Effector memory CD4-positive, alpha-beta T cell (primary cell): ENCODE data around the gene KMT2A.

Source experiments
- DNase-seq, 3 donors: peaks; one replicate each; pipeline ENCODE4 v3.0.0-alpha.2; 2020
- H3K27ac ChIP-seq: 2 replicates; pipeline ENCODE4 v1.7.0; 2013; ENCODE audit warnings: mild to moderate bottlenecking, low read length, moderate library complexity; ENCODE audit not compliant: insufficient read depth, poor library complexity, severe bottlenecking
- H3K27me3 ChIP-seq: replicated peaks from 2 replicates; pipeline ENCODE4 v1.7.0; 2013; ENCODE audit warnings: mild to moderate bottlenecking, low read length; ENCODE audit not compliant: insufficient read depth, control insufficient read depth, poor library complexity, severe bottlenecking
- H3K36me3 ChIP-seq: 2 replicates; pipeline ENCODE4 v1.7.0; 2013; ENCODE audit warnings: mild to moderate bottlenecking, low read length, moderate library complexity; ENCODE audit not compliant: control insufficient read depth, insufficient read depth
- H3K4me1 ChIP-seq: 2 replicates; pipeline ENCODE4 v1.7.0; 2013; ENCODE audit warnings: low read length, mild to moderate bottlenecking; ENCODE audit not compliant: control insufficient read depth, insufficient read depth, poor library complexity, severe bottlenecking
- H3K4me3 ChIP-seq: 2 replicates; pipeline ENCODE4 v1.7.0; 2013; ENCODE audit warnings: low read length, low read depth, mild to moderate bottlenecking; ENCODE audit not compliant: insufficient read depth, poor library complexity, severe bottlenecking
- H3K9me3 ChIP-seq: 2 replicates; pipeline ENCODE4 v1.7.0; 2013; ENCODE audit warnings: mild to moderate bottlenecking, low read length, moderate library complexity; ENCODE audit not compliant: control insufficient read depth

KMT2A gene

GRCh38 chr11:118572061-118572980, 136.0 kb downstream of the KMT2A start, which contains the start of gene ARCN1:
Gene ARCN1, plus strand, starts transcription at chr11:118572409. Its CDS starts 139 bp downstream, at chr11:118572548.
- Histone ChIP-seq H3K36me3 (no peaks in the 10 kb centered on the region), H3K27me3 (no peaks in the 10 kb centered on the region), H3K9me3 (no peaks in the 10 kb centered on the region), H3K27ac (peak within 1 kb of the TSS; percentile 99), H3K4me3 (peak within 1 kb of the TSS; percentile 98), H3K4me1 (peaks cover 16% of the 10 kb centered on the region)
- DNase-seq = peak; percentile 64 to 74 (median 72)

GRCh38 chr11:118572981-118573550, 136.8 kb downstream of the KMT2A start:
- H3K4me1 ChIP-seq = peaks cover 16% of the 10 kb centered on the region
- no peaks in the 10 kb centered on the region for H3K36me3 ChIP-seq
- H3K27me3 ChIP-seq = no peaks in the 10 kb centered on the region
- peak in 2 of 3 donors; percentile 14 to 28 for DNase-seq
- peak overlapping the region; percentile 98 for H3K4me3 ChIP-seq
- peak overlapping the region; percentile 99 for H3K27ac ChIP-seq
- no peaks in the 10 kb centered on the region for H3K9me3 ChIP-seq

- DNase-seq = no peak
- no peaks in the 10 kb centered on the region for H3K36me3 ChIP-seq
- peaks cover 23% of the 10 kb centered on the region for H3K4me1 ChIP-seq
- no peaks in the 10 kb centered on the region for H3K27me3 ChIP-seq
- no peak overlapping the region for H3K4me3 ChIP-seq
- H3K27ac ChIP-seq = no peak overlapping the region
- H3K9me3 ChIP-seq = no peaks in the 10 kb centered on the region
These were observed 138.3 kb downstream of the KMT2A start for GRCh38 chr11:118574636-118575035.
